ENCODE data around the gene FKBP10.

FKBP10 gene

DNA sequence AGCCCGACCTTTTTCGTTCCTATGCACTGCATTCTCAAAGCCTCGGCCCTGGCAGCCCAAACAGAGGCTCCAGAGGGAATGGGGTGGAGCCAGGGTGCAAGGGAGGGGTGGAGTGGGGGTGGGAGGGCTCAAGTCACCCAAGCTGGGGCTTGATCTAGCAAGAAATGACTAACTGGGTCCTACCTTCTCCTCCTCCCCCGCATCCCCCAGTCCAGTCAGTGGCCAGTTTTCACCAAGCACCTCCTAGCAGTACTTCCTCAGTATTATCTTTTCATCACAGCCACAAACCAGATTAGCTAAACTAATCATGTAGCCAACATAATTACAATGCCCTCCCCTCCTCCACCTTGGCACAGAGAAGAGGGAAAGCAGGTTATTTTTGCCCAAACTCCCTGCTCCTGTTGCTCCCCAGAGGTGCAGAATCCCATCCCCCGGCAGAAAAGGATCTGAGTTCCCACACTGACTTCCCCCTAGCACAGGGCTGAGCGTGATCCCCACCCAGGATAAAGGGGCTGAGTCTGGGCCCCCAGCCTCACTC, 28.5 kb upstream of the FKBP10 start:
- no peak for DNase-seq

DNA sequence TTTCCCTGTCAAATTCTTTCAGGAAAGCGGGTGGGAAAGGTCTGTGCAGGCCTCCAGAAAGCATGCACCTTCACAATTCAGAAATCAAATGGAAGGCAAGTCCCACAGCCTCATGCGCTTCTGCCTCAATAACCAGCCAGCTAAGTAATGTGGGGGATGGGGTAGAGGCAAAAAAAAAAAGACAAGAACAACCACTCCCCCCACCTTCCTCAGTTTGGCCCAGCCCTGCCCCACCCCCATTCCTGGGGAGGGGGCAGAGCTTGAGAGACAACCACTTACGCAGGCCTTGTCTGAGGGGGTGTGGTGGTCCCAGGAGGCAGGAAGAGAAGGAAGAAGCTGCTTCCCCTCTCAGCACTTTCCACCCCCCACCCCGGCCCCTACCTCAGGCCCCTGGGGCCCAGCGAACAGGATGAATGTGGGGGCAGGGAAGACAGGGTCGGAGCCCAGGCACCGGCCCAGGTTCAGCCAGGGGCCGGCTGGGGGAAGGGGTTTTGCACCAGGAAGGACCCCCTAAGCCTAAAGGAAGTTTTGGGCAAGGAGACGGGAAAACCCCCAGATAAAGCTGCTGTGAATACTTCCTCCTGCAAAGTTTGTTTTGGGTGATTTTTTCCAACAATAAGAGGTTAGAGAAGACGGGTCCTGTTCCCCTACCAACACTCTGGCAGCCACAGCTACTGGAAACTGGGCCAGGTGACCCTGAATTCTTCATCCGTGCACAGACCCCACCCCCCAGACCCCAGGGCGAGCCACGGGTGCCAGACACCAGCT, 27.5 kb upstream of the FKBP10 start:
- DNase-seq, result no peak

DNA sequence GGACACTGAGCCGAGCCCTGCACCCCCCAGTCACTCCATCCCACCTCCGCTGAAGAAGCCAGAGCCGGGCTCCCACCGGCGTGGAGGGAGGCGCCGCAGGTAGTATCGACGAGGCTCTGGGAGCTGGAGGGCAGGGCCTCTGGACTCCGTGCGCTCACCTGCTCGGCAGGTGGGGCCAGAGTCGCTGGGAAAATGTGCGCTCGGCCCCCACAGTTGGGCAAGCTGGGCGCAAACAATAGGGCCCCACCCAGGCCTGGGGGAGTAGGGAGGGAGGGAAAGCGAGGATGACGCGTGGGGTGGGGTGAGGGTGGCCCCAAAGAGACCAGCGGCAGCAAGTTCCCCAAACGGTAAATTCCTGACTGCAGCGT, 27.0 kb upstream of the FKBP10 start:
- peak; percentile 51 for DNase-seq

DNA sequence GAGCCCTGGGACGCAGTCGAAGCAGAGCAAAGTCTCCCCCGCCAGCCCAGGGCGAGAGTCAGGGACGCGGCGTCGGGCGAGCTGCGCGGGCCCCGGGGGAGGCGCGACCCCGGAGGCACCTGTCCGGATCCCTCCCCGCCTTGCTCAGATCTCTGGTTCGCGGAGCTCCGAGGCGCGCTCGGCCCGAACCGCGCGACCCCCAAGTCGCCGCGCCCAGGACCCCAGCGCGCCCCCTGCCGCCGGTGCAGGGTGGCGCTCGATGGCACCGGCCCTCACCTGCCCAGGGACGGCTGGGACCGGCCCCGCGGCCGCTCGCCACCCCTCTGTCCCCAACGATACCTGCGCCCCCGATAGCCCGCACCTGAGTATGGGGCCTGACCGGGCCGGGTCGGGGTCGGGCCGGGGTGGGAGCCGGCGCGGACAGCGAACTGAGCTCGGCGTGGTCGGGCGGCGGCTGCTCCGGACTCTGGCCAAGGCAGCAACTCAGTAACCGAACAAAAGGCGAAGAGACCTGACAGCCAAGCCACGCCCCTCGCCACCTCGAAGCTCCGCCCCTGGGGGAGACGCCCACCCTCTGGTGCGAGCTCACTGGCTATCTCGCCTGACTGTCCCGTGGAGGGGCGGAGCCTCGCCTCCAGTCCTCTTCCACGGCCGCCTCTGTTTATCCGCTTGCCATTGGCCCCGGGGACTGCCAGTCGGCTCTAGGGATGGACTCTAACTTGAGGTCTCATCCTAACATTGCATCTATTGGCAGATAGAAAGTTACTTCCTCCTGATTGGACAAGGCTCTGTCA, 26.4 kb upstream of the FKBP10 start, which contains the start of gene JUP:
Gene JUP (minus strand): TSS at position 485 of the 794 bp plus-strand sequence. CDS start 14,857 bp downstream, outside the sequence.
- DNase-seq, result peak; percentile 99

DNA sequence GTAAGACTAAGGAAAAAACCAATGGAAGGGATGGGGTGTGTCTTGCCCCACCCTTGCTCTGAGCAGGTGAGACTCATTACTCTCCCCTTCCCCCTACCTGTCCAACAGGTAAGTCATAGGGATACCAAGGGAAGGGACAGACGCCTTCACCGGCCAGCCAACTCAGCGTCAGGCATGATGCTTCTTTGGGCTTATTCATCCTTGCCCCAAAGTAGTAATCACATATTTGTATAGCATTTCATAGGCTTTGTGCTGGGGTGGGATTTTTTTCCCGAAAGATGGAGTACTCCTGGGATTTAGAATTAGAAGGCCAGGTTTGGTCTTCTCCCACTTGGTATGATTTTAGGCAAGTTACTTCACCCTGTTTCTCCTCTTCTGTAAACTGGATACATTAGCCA, 25.8 kb upstream of the FKBP10 start:
- DNase-seq, result no peak

DNA sequence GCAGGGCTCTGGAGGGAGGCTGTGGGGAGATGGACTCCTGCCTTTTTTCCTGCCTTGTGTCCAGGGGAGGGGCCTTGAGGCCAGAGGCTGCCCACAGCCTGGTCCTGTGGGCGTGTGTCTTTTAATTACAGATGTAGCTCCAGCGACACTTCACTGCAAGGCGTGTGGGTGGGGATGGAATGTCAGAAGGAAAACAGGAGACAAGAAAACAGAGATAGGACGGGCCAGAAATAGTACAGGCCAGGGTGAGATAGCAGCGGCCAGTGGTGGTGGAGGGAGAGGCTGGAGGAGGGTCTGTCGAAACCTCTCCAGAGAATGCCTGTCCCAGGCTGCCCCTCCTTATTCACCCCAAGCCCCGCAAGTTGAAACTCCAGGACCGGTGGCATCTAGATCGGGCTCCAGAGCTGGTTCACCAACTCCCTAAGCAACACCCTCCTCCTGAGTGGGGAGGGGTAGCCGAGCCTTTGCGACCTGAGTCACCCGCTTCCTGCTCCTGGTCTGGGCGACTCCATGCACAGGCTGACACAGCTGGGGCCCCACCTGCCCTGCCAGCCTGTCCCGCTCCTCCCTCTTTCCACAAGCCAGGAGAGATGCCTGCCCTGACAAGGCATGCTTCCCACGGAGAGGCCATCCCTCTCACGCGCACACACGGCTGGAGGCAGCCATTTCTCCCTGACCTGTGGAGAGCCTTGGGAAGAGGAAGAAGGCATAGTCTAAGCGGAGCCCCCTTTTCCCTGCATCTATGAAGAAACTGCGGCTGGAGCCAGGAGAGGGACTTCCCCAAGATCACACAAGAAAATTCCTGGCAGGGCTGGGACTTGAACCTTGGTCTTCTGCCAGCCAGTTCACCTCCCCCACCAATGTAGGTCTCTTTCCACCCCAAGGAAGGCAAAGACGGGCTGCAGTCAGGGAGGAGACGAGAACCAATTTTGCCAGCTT, 19.7 kb upstream of the FKBP10 start:
- DNase-seq, result no peak

DNA sequence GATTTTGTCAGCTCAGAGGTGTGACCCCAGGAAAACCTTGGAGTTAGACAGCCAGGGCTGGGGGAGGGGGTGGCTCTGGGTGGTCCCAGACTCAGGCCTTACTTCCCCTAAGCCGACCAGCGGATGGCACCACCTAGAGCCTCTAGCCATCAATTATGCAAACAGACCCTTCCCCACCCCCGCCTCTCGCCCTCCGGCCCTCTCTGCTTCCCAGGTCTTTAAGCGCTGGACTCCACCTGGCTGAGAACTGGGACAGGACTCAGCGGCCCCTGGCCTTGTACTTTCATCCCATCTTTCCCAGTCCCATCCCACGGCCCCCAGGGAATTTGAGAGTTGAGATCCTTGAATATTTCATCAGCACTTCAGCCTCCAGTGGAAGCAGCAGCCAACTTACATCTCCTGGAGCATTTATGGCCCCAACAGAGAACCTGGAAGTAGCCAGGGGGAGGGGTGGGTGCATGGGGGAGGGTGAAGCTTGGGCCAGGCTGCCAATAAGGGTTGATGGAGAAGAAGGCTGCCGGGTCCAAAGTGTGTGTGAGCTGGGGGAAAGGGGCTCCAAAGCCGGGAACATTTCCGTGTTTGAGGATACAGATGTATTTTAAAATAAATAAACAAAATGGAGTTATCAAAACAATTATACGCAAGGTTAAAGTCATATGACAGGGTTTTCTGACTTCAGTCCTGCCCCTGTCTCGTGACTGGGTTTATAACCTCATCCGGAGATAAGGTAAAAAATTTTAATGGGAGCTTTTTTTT, 18.8 kb upstream of the FKBP10 start:
- no peak for DNase-seq

DNA sequence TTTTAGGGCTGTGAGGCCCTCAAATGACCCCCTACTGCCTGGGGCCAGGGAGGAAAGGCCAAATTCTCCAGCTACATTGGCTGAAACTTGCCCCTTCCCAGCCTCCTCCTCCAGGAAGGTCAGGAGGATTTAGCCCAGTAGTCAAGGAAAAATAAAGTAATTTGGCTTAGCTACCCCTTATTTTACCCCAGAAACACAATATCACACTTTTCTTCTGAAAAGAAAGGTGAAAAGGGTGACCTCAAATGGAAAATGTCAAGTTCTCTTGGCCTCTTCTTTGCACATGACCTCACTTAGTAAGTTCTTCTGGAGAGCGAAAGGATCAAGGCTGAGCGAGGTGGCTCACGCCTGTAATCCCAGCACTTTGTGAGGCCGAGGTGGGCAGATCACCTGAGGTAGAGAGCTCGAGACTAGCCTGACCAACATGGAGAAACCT, 18.2 kb upstream of the FKBP10 start:
- no peak for DNase-seq

DNA sequence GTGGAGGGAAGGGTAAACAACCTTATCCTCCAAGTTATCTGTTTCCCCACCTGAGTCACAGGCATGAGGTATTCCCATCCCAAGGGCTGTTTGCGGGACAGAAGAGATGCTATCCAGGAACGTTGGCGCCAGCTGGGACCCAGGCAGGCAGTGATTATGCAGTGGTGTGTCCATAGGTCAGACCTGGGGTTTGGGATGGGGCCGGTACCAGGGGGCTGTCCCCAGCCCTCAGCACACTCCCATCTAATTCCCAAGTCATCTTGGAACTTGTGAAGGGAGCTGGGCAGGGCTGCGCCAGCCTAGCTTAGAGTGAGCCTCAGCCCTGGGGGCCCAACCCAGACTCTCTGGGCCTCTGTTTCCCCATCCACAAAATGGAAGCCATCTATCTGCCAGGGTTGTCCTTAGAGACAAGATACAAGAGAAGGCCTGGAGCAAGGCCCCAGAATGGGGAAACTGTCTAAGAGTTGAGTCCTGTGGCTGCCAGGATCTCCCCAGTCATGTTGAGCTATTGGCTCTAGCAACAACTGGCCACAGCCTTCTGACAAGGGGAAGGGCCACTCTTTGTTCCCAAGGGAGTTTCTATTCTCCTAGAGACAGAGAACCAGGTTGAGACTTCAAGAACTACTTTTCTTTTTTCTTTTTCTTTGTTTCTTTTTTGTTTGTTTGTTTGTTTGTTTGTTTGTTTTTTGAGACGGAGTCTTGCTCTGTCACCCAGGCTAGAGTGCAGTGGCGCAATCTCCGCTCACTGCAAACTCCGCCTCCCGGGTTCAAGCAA, 16.5 kb upstream of the FKBP10 start:
- DNase-seq, result no peak

DNA sequence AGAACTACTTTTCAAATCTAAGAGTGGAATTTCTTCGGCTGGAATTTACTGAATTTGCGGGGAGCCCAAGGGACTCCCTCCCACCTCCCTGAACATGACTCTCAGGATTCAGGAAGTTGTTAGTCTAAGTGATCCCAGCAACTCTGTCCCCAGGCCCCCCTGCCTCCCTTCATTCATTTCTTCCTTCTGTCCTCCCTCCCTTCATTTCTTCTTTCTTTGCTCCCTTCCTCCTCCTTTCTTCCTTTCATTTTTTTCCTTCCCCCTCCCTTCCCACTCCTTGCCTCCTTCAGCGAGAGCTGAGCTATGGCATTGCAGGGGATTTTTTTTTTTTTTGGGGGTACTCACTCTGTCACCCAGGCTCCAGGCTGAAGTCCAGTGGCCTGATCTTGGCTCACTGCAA, 15.4 kb upstream of the FKBP10 start:
- no peak for DNase-seq

DNA sequence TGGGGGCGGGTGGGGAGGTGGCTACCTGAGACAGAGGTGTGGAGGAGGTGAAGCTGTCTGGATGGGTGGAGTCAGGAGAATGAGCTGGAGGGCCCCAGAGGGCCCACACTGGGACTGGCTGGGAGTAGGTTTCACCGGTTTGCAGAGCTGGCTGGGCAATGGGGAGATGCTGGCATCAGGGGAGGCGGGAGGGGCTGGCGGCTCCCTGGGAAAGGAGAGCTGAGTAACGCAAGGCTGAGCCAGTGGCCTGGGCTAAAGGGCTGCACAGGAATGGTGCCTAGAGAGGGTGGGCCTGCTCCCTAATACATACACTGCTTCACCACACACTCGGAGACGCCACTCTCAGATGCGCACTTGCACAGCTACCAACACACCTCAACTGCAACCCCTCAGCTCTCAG, 13.4 kb upstream of the FKBP10 start:
- DNase-seq, result no peak

DNA sequence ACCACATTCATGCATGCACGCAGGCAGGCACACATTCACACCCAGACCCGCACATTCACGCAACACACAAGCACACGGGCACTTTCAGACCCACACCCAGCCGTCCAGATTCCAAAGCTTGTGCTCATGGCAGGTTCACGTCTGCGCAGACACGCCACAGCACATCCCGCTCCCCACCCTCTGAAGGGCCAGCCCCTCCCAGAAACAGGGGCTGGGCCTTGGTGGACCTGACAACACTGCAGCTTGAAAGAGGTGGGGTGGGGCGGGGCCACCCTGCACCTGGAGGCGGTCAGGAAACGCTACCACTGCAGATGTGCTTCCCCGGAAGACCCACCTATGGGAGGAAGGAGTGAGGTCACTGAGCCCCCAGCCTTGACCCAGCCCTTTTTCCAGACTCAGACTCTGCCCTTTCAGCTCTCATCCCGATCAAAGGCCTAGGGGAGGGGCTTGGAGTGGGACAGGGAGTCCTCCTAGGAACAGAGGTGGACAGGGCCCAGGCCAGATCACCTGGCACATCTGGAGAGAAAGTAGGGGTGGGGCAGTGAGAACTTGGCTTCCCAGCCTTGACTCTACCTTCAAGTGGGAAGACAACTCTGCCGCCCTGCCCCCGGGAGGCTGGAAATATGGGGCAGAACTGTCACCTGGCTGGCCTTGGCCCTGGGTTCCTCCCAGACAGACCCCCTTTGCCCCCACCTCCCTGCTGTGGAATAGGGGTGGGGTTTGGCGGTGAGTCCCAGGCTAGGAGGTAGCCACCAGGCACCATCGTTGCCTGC, 12.0 kb upstream of the FKBP10 start:
- peak; percentile 91 for DNase-seq

DNA sequence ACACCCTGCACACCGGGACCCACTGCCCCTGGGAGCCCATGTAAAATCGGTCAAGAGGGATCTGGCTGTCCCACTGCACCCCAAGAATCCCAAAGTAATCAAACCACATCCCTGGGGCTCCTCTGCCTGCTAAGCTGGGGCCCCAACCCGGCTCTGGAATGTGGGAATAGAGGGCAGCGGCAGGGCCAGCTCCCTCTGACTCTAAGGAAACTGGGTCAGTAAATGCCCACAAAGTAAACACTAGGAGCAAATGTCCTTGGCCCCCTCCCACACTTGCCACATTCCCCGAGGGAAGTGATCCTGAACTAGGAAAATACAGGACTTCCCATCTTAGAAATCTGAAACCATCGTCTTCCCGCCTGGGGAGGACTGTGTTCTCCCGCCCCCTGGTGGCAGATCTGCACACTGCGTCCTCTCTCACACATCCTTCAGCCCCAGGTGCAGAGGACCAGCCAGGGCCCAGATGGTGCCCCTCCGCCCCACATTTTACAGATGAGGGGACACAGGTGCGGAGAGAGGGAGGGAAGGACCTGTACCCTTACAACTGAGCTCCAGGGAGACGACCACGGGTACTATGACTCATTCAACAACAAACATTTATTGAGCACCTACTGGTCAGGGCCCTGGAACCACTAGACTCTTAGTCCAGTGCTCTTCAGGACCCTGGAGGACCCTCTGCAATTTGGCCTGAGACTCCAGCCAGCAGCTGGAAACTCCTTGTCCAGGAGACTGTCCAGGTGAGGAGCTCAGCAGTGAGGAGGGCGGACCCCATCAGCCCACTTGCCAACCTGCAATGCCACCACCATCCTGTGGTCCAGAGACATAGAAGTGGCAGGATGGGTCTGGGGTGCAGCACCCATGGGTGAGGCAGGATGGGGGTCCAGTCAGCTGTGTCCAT, 11.2 kb upstream of the FKBP10 start:
- peak; percentile 78 for DNase-seq

DNA sequence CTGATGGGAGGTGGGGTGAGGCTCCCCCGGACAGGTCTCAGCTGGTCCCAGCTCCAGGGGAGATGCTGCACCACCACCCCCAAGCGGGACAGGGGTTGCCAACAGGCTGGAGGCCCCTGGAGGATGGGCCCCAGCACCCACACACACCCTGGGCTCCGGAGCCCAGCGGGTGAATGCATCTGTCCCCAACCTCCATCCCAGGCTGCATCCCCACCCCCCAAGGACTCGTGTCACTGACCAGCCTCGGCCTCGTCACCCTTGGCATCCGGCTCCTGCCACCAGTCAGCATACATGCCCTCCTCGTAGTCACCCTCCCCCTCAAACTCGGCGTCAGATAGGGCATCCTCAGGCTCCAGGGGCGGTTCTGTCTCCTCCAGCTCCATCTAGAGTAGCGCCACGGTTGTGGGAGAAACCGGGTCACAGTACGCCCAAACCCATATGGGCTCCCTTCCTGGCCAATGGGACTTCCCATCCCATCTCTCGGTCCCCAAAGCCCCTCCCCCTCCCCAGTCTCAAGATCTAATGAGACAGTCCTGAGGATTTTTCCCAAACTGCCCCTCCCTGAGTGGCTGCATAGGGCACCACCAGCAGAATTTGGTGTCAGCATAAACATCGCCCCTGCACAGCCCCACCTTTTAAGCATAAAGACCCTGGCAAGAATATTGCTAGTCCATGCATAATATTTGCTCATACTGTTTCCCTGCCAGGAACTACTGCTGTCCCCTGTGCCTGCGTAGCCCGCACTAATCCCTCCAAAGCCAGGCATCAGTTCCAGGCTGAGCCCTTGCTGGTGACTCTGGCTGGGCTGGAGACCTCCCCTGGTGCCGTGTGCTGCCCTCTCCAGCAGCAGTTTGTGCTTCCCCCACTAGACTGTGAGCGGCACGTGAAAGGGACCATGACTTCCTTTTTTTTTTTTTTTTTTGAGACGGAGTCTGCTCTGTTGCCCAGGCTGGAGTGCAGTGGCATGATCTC, 9.5 kb upstream of the FKBP10 start:
- no peak for DNase-seq

DNA sequence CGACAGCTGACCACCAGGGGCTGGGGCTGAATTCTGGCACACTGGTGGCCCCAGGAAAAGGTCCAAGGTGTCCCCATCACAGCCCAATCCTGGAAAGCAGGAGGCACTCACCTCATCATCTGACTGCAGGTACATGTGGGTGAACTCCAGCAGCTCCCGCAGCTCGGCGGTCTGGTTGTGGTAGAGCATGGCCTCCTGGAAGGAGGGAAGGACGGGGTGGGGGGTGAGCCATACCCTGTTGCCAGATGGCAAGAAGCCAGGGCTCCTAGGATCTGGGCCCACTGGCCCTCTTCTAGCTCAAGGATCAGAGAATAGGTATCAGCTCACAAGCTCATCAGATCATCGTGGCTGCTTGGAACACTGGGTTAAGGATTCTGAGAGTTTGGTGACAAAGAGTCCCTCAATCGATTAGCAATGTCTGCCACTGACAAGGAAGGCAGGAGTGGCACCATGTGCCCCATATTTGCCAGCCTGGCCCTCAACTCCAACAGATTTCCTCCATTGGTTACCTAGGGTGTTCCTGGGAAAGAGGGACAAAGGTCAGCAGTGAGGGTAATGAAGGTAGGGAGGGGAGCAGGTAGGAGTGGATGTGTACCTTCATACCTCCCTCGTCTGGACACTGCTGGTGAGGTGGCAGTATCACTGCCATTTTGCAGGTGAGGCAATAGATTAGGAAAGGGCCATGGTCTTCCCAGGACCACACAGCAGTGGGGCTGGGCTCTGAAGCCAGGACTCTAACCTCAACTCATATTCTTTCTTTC, 5.9 kb upstream of the FKBP10 start:
- no peak for DNase-seq

DNA sequence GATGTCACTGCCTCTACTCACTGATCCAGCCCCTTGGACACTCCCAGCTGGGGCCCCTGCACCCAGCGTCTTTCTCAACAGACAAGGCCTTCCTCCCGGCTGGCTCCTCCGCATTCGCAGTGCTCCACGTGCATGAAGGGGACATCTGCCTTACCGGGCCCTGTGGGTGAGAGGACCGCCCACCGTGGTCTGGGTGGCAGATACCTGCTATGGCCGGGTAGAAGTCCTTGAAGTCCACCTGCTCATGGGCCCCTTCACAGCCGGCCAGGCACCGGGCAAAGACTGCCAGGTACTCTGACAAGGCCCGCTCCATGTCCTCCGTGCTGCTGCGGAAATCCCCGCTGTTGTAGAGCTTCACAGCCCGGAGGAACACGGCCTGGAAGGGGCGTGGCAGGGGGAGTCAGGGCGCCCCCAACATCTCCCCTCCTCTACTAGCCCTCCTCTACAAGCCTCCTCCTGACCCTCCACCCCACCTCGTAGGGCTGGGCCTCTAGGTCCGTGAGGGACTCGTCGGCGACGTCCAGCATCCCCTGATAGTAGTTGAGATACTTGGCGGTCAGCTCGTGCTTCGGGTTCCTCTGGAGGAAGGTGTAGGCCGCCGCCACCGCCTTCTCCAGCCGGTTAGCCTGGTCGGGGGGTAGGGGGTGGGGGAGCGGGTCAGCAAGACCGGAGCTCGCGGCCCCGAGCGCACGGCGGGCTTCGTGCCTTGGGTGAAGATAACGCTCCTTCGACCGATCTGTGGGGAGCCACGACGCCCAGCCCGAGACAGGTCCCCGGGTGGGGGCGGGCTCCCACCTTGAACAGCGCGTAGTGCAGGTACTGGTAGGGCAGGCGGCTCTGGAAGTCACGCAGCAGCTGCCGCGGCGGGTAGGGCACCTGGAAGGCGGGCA, 1.9 kb upstream of the FKBP10 start:
- DNase-seq, result peak; percentile 37
